H1 (cell line): ENCODE measurements around the gene NSF. TPM values are rescaled to one million over a fixed set of nuclear protein-coding genes. Genes with fewer than 3 reads are reported as not detected.
"Not testable (repeated sequence)": the region's sequence is repeated elsewhere in the genome, so short reads cannot be mapped to it uniquely, and the experiment has no call there.

Experiments
- CTCF ChIA-PET: fragments of 300-600 bp; sonication (Branson Sonifier 250); formaldehyde crosslinking; loops from one replicate; lab custom pipeline; 2021; ENCODE audit not compliant: partially characterized antibody; lab: Charles Lee
- POLR2A ChIA-PET: fragments of 300-600 bp; sonication (Branson Sonifier 250); formaldehyde crosslinking; loops from one replicate; lab custom pipeline; 2021; ENCODE audit warnings: inconsistent platforms; ENCODE audit not compliant: partially characterized antibody; lab: Charles Lee
- DNase-seq, 2 experiments: peaks; one replicate each; pipeline versions ENCODE4 v3.0.0 to v3.0.0-alpha.2; 2010 to 2022; ENCODE audit warnings: low spot score in 2 of 2, low read depth in 1 of 2, mixed read lengths in 1 of 2
- FAIRE-seq: peaks from 2 replicates; lab custom pipeline; 2011; peaks lifted over from hg19 to GRCh38; lab: Jason Lieb, UNC
- H2AFZ ChIP-seq: 2 replicates; pipeline ENCODE4 v1.8.1; 2012; ENCODE audit warnings: low read length, inconsistent platforms
- H2AK5ac ChIP-seq: 2 replicates; pipeline ENCODE4 v1.6.1; 2013; ENCODE audit warnings: low read depth, low read length
- H2BK120ac ChIP-seq: replicated peaks from 2 replicates; pipeline ENCODE3; 2013; ENCODE audit warnings: low read depth, low read length, inconsistent platforms
- H2BK12ac ChIP-seq: 2 replicates; pipeline ENCODE4 v1.6.1; 2013; ENCODE audit warnings: low read depth, low read length
- H2BK15ac ChIP-seq: 2 replicates; pipeline ENCODE4 v1.6.1; 2013; ENCODE audit warnings: low read length
- H2BK20ac ChIP-seq: 2 replicates; pipeline ENCODE4 v1.6.1; 2013; ENCODE audit warnings: low read length
- H2BK5ac ChIP-seq: 2 replicates; pipeline ENCODE4 v1.6.1; 2013; ENCODE audit warnings: low read depth, low read length
- H3K14ac ChIP-seq: 2 replicates; pipeline ENCODE4 v1.6.1; 2013; ENCODE audit warnings: inconsistent platforms; ENCODE audit not compliant: insufficient read length
- H3K18ac ChIP-seq: 2 replicates; pipeline ENCODE4 v1.6.1; 2013; ENCODE audit warnings: low read length; ENCODE audit errors: extremely low read depth
- H3K23ac ChIP-seq: 2 replicates; pipeline ENCODE4 v1.6.1; 2013; ENCODE audit warnings: inconsistent platforms; ENCODE audit not compliant: insufficient read length
- H3K23me2 ChIP-seq: 2 replicates; pipeline ENCODE4 v1.6.1; 2013; ENCODE audit warnings: low read depth, low read length
- H3K27ac ChIP-seq: 2 replicates; pipeline ENCODE4 v1.6.1; 2011; ENCODE audit warnings: low read depth, low read length, inconsistent platforms
- H3K27me3 ChIP-seq, 4 experiments: replicated peaks in 1 of 4; 1 replicate in 1 of 4; 2 replicates in 3 of 4; pipeline versions ENCODE4 v1.6.1 to v1.8.1; 2011 to 2013; ENCODE audit warnings: low read length in 3 of 4, mild to moderate bottlenecking in 3 of 4, inconsistent platforms in 2 of 4, mixed read lengths in 2 of 4, moderate library complexity in 1 of 4; ENCODE audit not compliant: control insufficient read depth in 3 of 4, insufficient read depth in 3 of 4; ENCODE audit errors: extremely low read depth in 1 of 4
- H3K36me3 ChIP-seq, 4 experiments: 2 replicates each; pipeline versions ENCODE4 v1.6.1 to v1.8.1; 2011 to 2013; ENCODE audit warnings: mild to moderate bottlenecking in 4 of 4, low read length in 3 of 4, moderate library complexity in 2 of 4, control low read depth in 1 of 4, inconsistent platforms in 1 of 4; ENCODE audit not compliant: insufficient read depth in 4 of 4, control insufficient read depth in 2 of 4
- H3K4ac ChIP-seq: replicated peaks from 2 replicates; pipeline ENCODE3; 2013; ENCODE audit warnings: low read length, low read depth, mixed read lengths, inconsistent platforms; ENCODE audit not compliant: insufficient read length
- H3K4me1 ChIP-seq, 4 experiments: replicated peaks in 1 of 4; 1 replicate in 1 of 4; 2 replicates in 3 of 4; pipeline versions ENCODE4 v1.6.1 to v1.8.1; 2011 to 2013; ENCODE audit warnings: low read length in 3 of 4, inconsistent platforms in 2 of 4, mixed read lengths in 1 of 4; ENCODE audit not compliant: insufficient read depth in 4 of 4, control insufficient read depth in 3 of 4
- H3K4me2 ChIP-seq, 2 experiments: 2 replicates each; pipeline versions ENCODE4 v1.6.1 to v1.8.1; 2011 to 2013; ENCODE audit warnings: low read depth in 2 of 2, low read length in 2 of 2, control low read depth in 1 of 2, inconsistent platforms in 1 of 2, mild to moderate bottlenecking in 1 of 2; ENCODE audit not compliant: insufficient read depth in 1 of 2
- H3K4me3 ChIP-seq, 4 experiments: fragments of 200-600, 300-600 bp in 1 of 4; sonication (generic), shearing (Covaris generic), sonication (Bioruptor Twin) in 1 of 4; 2 replicates each; pipeline versions ENCODE4 v1.5.1 to v1.8.1; 2011 to 2016; ENCODE audit warnings: low read length in 4 of 4, low read depth in 3 of 4, control low read depth in 2 of 4, inconsistent platforms in 2 of 4, mild to moderate bottlenecking in 2 of 4, mixed read lengths in 1 of 4, moderate library complexity in 1 of 4; ENCODE audit not compliant: insufficient read depth in 2 of 4; ENCODE audit errors: extremely low read depth in 1 of 4
- H3K56ac ChIP-seq: replicated peaks from 2 replicates; pipeline ENCODE3; 2013; ENCODE audit warnings: low read depth, mild to moderate bottlenecking, mixed read lengths, low read length, inconsistent platforms; ENCODE audit not compliant: insufficient read length
- H3K79me1 ChIP-seq: 2 replicates; pipeline ENCODE4 v1.6.1; 2013; ENCODE audit warnings: low read depth, low read length, control low read depth
- H3K79me2 ChIP-seq, 2 experiments: 2 replicates each; pipeline versions ENCODE4 v1.6.1 to v1.8.1; 2012 to 2013; ENCODE audit warnings: low read length in 2 of 2, mild to moderate bottlenecking in 2 of 2, inconsistent platforms in 1 of 2; ENCODE audit not compliant: insufficient read depth in 2 of 2, control insufficient read depth in 1 of 2
- H3K9ac ChIP-seq, 4 experiments: replicated peaks in 1 of 4; 1 replicate in 1 of 4; 2 replicates in 3 of 4; pipeline versions ENCODE4 v1.6.1 to v1.8.1; 2011 to 2013; ENCODE audit warnings: low read depth in 3 of 4, low read length in 3 of 4, control low read depth in 2 of 4, mild to moderate bottlenecking in 2 of 4, moderate library complexity in 2 of 4, inconsistent platforms in 1 of 4; ENCODE audit errors: extremely low read depth in 1 of 4
- H3K9me3 ChIP-seq, 2 experiments: 2 replicates each; pipeline versions ENCODE4 v1.6.1 to v1.8.1; 2012 to 2013; ENCODE audit warnings: mild to moderate bottlenecking in 2 of 2, moderate library complexity in 2 of 2, control low read depth in 1 of 2, inconsistent platforms in 1 of 2, low read depth in 1 of 2, low read length in 1 of 2, mixed read lengths in 1 of 2; ENCODE audit not compliant: insufficient read depth in 2 of 2
- H4K20me1 ChIP-seq, 2 experiments: replicated peaks in 1 of 2; 2 replicates each; pipeline versions ENCODE3 to v1.8.1; 2011 to 2013; ENCODE audit warnings: inconsistent platforms in 2 of 2, low read length in 2 of 2, mild to moderate bottlenecking in 1 of 2; ENCODE audit not compliant: insufficient read depth in 2 of 2, control insufficient read depth in 1 of 2
- H4K5ac ChIP-seq: 2 replicates; pipeline ENCODE4 v1.6.1; 2013; ENCODE audit warnings: low read length, low read depth, mixed read lengths, inconsistent platforms; ENCODE audit not compliant: insufficient read length
- H4K8ac ChIP-seq: 2 replicates; pipeline ENCODE4 v1.8.0; 2013; ENCODE audit warnings: mild to moderate bottlenecking, moderate library complexity, low read length, inconsistent platforms; ENCODE audit not compliant: insufficient read depth; ENCODE audit errors: extremely low read depth
- H4K91ac ChIP-seq: replicated peaks from 2 replicates; pipeline ENCODE3; 2013; ENCODE audit warnings: low read length, mixed read lengths, inconsistent platforms; ENCODE audit not compliant: insufficient read length
- WGBS, 2 experiments: shearing (Covaris generic) in 1 of 2; methylation state at CpG; one replicate each; pipeline versions ENCODE4 v1.1.6 to v1.1.7; 2013 to 2015; ENCODE audit warnings: low lambda C conversion rate in 2 of 2, mixed read lengths in 2 of 2, inconsistent platforms in 1 of 2, low coverage in 1 of 2, missing lambda C conversion rate in 1 of 2; ENCODE audit not compliant: insufficient replicate concordance in 2 of 2, insufficient coverage in 1 of 2, insufficient read length in 1 of 2; ENCODE audit errors: extremely low coverage in 1 of 2, missing lambda C conversion rate in 1 of 2; 5-methylcytosine and 5-hydroxymethylcytosine counted together
- long read RNA-seq, 2 experiments: library from RNA in 1 of 2; library from capped mRNA in 1 of 2; stranded (forward); transcript quantifications; one replicate each; pipeline ENCODE4 v2.0.0, GENCODE V29; 2021; ENCODE audit warnings: inconsistent platforms in 1 of 2
- polyA minus RNA-seq, 3 experiments: library from RNA; depleted of rRNA, polyadenylated mRNA; stranded (reverse); fragments of >200 nt; gene quantifications; 1 replicate in 2 of 3; 2 replicates in 1 of 3; pipeline ENCODE4 v1.2.3, GENCODE V29; 2011
- polyA plus RNA-seq, 7 experiments: library from polyadenylated mRNA; depleted of rRNA in 3 of 7; stranded (reverse) in 5 of 7; unstranded in 2 of 7; fragments of >200 nt in 5 of 7; fragments of 200-250 nt in 2 of 7; gene quantifications; 1 replicate in 5 of 7; 2 replicates in 1 of 7; 4 replicates in 1 of 7; pipeline versions ENCODE4 v1.2.1 to v1.2.3, GENCODE V29; 2011 to 2013; ENCODE audit warnings: missing spikeins in 2 of 7, mixed read lengths in 2 of 7
- total RNA-seq: library from RNA; stranded (reverse); fragmentation: NEBNext Ultra II Directional; extraction: Animal tissue kit (Norgen Biotek cat#: 25700); gene quantifications from 2 replicates; pipeline ENCODE4 v1.2.1, GENCODE V29; 2021

The NSF gene
- total RNA-seq (27.7 and 30.4 TPM in 2 replicates), polyA plus RNA-seq (2011; rRNA removed) (7.8 and 13.0 TPM in 2 replicates), polyA minus RNA-seq (2011; rRNA and poly(A)+ RNA removed) (27.7 and 31.2 TPM in 2 replicates)
- 12.6 TPM for polyA plus RNA-seq (2011; cell fraction: cytosol; rRNA removed)
- 7.8 TPM for polyA plus RNA-seq (2011; cell fraction: nucleus; rRNA removed)
- polyA plus RNA-seq (2012, experiment 1 of 2): 16.2 to 29.7 TPM (median 16.9 TPM) in 4 replicates
- 2.0 TPM for polyA plus RNA-seq (2012, experiment 2 of 2)
- 9.9 TPM for polyA plus RNA-seq (2013, experiment 1 of 2)
- 10.2 TPM for polyA plus RNA-seq (2013, experiment 2 of 2)
- polyA minus RNA-seq (2011; cell fraction: cytosol; rRNA and poly(A)+ RNA removed): 10.9 TPM
- 45.6 TPM for polyA minus RNA-seq (2011; cell fraction: nucleus; rRNA and poly(A)+ RNA removed)
- long read RNA-seq, experiment 1, partial matches to known transcripts: 18 of 28 reads
- long read RNA-seq, experiment 1, other reads (novel, unspliced or antisense): 6 of 28 reads
- long read RNA-seq, experiment 2, partial matches to known transcripts: 4 of 9 reads
- long read RNA-seq, experiment 2, other reads (novel, unspliced or antisense): 2 of 9 reads

GRCh38 chr17:46590157-46591146 lies at the start of gene NSF:
Gene NSF, plus strand, starts transcription at chr17:46590669. Its CDS starts 107 bp downstream, at chr17:46590776.
- H3K18ac ChIP-seq, H3K4ac ChIP-seq, H3K9ac ChIP-seq, H3K14ac ChIP-seq, H3K36me3 ChIP-seq, CTCF ChIA-PET, H2BK20ac ChIP-seq, H2AK5ac ChIP-seq, FAIRE-seq, H3K4me1 ChIP-seq, POLR2A ChIA-PET, H4K8ac ChIP-seq, H3K56ac ChIP-seq, H2BK120ac ChIP-seq, H2BK12ac ChIP-seq, H4K20me1 ChIP-seq, H3K27ac ChIP-seq, H3K4me3 ChIP-seq, H2BK15ac ChIP-seq, H4K5ac ChIP-seq, H3K79me2 ChIP-seq, H3K4me2 ChIP-seq, DNase-seq, H2BK5ac ChIP-seq, H3K23me2 ChIP-seq, H2AFZ ChIP-seq, H3K9me3 ChIP-seq, H3K27me3 ChIP-seq, H4K91ac ChIP-seq, H3K79me1 ChIP-seq, H3K23ac ChIP-seq: not testable (repeated sequence)
- WGBS, 2 experiments: no CpG with 5 or more reads among the region's 95 CpGs
